K562 (cell line): ENCODE results near the gene FCGBP.

Experiments used
- CHD2 ChIP-seq: IDR thresholded peaks from 2 replicates; pipeline ENCODE4 v1.6.1; 2011; ENCODE audit warnings: low read depth, low read length
- GATA2 ChIP-seq: sonication (generic); formaldehyde crosslinking; IDR thresholded peaks from 2 replicates; pipeline ENCODE4 v1.4.0; 2020; ENCODE audit warnings: mild to moderate bottlenecking, missing genetic modification reagents
- MXI1 ChIP-seq: IDR thresholded peaks from 2 replicates; pipeline ENCODE4 v1.6.1; 2011; ENCODE audit warnings: low read depth, mild to moderate bottlenecking, improper control_type of control experiment, low read length
- SMC3 ChIP-seq: conservative IDR thresholded peaks from 2 replicates; pipeline ENCODE4 v1.6.1; 2011; ENCODE audit warnings: low read depth, low read length, improper control_type of control experiment; ENCODE audit not compliant: insufficient read depth
- TARDBP ChIP-seq: fragments of 450-650 bp; IDR thresholded peaks from 2 replicates; pipeline ENCODE4 v1.6.1; 2016
- TOE1 ChIP-seq, 2 experiments: fragments of 450-650 bp in 1 of 2; sonication (generic) in 1 of 2; formaldehyde crosslinking in 1 of 2; IDR thresholded peaks; 2 replicates each; pipeline versions ENCODE4 v1.7.1 to v1.8.0; 2016 to 2022; ENCODE audit warnings: borderline replicate concordance in 2 of 2, mild to moderate bottlenecking in 2 of 2, antibody characterized with exemption in 1 of 2, inconsistent platforms in 1 of 2, low read depth in 1 of 2, missing genetic modification reagents in 1 of 2, moderate library complexity in 1 of 2
- TF ChIP-seq, protein P1 (sequence below): sonication (generic); formaldehyde crosslinking; IDR thresholded peaks from 2 replicates; pipeline ENCODE4 v1.8.1; 2022; ENCODE audit warnings: missing genetic modification reagents
- TF ChIP-seq, protein P2 (sequence below): fragments of 450-650 bp; IDR thresholded peaks from 2 replicates; pipeline ENCODE4 v1.6.1; 2016; ENCODE audit warnings: mild to moderate bottlenecking
- TF ChIP-seq, protein P3 (sequence below): sonication (generic); formaldehyde crosslinking; IDR thresholded peaks from 2 replicates; pipeline ENCODE4 v1.8.0; 2022; ENCODE audit warnings: mild to moderate bottlenecking, missing genetic modification reagents
- TF ChIP-seq, protein P4 (sequence below), 3 experiments: IDR thresholded peaks in 2 of 3; conservative IDR thresholded peaks in 1 of 3; 2 replicates each; pipeline ENCODE4 v1.5.1; 2011 to 2012; ENCODE audit warnings: low read length in 3 of 3, mild to moderate bottlenecking in 3 of 3, control low read depth in 2 of 3, improper control_type of control experiment in 1 of 3, inconsistent platforms in 1 of 3, low read depth in 1 of 3, mixed read lengths in 1 of 3, moderate library complexity in 1 of 3; ENCODE audit not compliant: insufficient read depth in 2 of 3
- TF ChIP-seq, protein P5 (sequence below): fragments of 250-450 bp; sonication (Bioruptor Pico); IDR thresholded peaks from 2 replicates; pipeline ENCODE4 v1.8.0; 2021; ENCODE audit warnings: borderline replicate concordance, mild to moderate bottlenecking, moderate library complexity; ENCODE audit not compliant: poor library complexity, severe bottlenecking
- TF ChIP-seq, protein P6 (sequence below): fragments of 150-350 bp; IDR thresholded peaks from 2 replicates; pipeline ENCODE4 v1.6.1; 2014; ENCODE audit warnings: low read depth, mild to moderate bottlenecking, low read length, borderline replicate concordance

DNA sequence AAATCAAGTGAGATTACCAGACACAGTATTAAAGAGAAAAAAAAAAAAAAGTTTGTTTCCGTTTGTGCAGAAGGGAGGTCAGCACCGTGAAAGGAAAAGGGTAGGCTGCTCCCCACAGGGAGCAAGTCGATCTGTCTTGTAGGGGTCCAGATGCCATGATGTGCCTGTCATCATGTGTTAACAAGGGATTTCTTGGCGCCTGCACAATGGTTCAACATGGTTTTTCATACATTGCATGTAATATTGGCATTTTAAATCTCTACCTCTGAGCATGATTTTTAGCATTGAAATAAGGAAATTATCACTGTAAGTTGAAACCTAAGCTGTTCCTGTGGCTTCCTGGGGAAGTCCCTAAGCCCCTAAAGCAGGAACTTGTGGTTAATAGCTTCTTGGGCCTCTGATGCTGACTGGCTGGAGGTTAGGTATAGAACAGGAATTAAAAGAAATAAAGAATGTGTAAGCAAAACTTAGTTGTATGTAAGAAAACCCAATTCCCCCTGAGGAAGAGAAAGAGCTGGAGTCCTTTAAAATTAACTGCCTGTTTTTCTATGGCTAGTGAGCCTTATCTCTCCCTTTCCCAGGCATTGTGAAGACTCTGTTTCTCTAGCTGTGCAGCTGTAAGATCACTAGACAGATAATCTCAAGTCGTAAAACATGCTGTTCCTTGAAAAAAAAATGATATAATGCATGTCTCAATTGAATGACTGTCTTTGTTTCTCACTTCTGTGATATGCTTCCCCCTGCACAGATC is 7.4 kb upstream of the FCGBP start:
- TF ChIP-seq TOE1 (IDR thresholded peaks at IDR 0.05; ENCODE audit: borderline replicate concordance), result no peak
- TF ChIP-seq TOE1 (CRISPR knock-in tag; IDR thresholded peaks at IDR 0.05; ENCODE audit: borderline replicate concordance, low read depth), result no peak
- TF ChIP-seq, protein P1, sequence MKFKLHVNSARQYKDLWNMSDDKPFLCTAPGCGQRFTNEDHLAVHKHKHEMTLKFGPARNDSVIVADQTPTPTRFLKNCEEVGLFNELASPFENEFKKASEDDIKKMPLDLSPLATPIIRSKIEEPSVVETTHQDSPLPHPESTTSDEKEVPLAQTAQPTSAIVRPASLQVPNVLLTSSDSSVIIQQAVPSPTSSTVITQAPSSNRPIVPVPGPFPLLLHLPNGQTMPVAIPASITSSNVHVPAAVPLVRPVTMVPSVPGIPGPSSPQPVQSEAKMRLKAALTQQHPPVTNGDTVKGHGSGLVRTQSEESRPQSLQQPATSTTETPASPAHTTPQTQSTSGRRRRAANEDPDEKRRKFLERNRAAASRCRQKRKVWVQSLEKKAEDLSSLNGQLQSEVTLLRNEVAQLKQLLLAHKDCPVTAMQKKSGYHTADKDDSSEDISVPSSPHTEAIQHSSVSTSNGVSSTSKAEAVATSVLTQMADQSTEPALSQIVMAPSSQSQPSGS, result no peak
- TF ChIP-seq, protein P2, sequence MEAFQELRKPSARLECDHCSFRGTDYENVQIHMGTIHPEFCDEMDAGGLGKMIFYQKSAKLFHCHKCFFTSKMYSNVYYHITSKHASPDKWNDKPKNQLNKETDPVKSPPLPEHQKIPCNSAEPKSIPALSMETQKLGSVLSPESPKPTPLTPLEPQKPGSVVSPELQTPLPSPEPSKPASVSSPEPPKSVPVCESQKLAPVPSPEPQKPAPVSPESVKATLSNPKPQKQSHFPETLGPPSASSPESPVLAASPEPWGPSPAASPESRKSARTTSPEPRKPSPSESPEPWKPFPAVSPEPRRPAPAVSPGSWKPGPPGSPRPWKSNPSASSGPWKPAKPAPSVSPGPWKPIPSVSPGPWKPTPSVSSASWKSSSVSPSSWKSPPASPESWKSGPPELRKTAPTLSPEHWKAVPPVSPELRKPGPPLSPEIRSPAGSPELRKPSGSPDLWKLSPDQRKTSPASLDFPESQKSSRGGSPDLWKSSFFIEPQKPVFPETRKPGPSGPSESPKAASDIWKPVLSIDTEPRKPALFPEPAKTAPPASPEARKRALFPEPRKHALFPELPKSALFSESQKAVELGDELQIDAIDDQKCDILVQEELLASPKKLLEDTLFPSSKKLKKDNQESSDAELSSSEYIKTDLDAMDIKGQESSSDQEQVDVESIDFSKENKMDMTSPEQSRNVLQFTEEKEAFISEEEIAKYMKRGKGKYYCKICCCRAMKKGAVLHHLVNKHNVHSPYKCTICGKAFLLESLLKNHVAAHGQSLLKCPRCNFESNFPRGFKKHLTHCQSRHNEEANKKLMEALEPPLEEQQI, result no peak
- TF ChIP-seq TARDBP, result no peak
- TF ChIP-seq, protein P3, sequence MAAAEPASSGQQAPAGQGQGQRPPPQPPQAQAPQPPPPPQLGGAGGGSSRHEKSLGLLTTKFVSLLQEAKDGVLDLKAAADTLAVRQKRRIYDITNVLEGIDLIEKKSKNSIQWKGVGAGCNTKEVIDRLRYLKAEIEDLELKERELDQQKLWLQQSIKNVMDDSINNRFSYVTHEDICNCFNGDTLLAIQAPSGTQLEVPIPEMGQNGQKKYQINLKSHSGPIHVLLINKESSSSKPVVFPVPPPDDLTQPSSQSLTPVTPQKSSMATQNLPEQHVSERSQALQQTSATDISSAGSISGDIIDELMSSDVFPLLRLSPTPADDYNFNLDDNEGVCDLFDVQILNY (CRISPR knock-in tag), result no peak
- TF ChIP-seq MXI1, result no peak
- TF ChIP-seq, protein P4, sequence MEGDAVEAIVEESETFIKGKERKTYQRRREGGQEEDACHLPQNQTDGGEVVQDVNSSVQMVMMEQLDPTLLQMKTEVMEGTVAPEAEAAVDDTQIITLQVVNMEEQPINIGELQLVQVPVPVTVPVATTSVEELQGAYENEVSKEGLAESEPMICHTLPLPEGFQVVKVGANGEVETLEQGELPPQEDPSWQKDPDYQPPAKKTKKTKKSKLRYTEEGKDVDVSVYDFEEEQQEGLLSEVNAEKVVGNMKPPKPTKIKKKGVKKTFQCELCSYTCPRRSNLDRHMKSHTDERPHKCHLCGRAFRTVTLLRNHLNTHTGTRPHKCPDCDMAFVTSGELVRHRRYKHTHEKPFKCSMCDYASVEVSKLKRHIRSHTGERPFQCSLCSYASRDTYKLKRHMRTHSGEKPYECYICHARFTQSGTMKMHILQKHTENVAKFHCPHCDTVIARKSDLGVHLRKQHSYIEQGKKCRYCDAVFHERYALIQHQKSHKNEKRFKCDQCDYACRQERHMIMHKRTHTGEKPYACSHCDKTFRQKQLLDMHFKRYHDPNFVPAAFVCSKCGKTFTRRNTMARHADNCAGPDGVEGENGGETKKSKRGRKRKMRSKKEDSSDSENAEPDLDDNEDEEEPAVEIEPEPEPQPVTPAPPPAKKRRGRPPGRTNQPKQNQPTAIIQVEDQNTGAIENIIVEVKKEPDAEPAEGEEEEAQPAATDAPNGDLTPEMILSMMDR (IDR thresholded peaks at IDR 0.05 in 2 of 3, conservative IDR thresholded peaks at IDR 0.05 in 1 of 3; ENCODE audit: insufficient read depth in 2 of 3, low read depth in 1 of 3, low read length in 3 of 3), result no peak
- no peak for TF ChIP-seq CHD2
- no peak for TF ChIP-seq GATA2 (CRISPR knock-in tag)
- TF ChIP-seq, protein P5, sequence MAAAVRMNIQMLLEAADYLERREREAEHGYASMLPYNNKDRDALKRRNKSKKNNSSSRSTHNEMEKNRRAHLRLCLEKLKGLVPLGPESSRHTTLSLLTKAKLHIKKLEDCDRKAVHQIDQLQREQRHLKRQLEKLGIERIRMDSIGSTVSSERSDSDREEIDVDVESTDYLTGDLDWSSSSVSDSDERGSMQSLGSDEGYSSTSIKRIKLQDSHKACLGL, result no peak
- TF ChIP-seq, protein P6, sequence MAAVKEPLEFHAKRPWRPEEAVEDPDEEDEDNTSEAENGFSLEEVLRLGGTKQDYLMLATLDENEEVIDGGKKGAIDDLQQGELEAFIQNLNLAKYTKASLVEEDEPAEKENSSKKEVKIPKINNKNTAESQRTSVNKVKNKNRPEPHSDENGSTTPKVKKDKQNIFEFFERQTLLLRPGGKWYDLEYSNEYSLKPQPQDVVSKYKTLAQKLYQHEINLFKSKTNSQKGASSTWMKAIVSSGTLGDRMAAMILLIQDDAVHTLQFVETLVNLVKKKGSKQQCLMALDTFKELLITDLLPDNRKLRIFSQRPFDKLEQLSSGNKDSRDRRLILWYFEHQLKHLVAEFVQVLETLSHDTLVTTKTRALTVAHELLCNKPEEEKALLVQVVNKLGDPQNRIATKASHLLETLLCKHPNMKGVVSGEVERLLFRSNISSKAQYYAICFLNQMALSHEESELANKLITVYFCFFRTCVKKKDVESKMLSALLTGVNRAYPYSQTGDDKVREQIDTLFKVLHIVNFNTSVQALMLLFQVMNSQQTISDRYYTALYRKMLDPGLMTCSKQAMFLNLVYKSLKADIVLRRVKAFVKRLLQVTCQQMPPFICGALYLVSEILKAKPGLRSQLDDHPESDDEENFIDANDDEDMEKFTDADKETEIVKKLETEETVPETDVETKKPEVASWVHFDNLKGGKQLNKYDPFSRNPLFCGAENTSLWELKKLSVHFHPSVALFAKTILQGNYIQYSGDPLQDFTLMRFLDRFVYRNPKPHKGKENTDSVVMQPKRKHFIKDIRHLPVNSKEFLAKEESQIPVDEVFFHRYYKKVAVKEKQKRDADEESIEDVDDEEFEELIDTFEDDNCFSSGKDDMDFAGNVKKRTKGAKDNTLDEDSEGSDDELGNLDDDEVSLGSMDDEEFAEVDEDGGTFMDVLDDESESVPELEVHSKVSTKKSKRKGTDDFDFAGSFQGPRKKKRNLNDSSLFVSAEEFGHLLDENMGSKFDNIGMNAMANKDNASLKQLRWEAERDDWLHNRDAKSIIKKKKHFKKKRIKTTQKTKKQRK, result no peak
- no peak for TF ChIP-seq SMC3
